D341Med (cell line): Measurements from ENCODE around the gene AGGF1.
"Not testable (repeated sequence)": the region's sequence is repeated elsewhere in the genome, so short reads cannot be mapped to it uniquely, and the experiment has no call there.

Experiments used
- DNase-seq: peaks from one replicate; pipeline ENCODE4 v3.0.0; 2012; ENCODE audit warnings: low spot score

The AGGF1 gene

GRCh38 chr5:77030097-77031071 is at the start of gene AGGF1:
AGGF1 (plus strand) TSS chr5:77030404; CDS start chr5:77030767, 363 bp downstream.
- DNase-seq = peak; percentile 90

GRCh38 chr5:76980518-76981144 is 49.6 kb upstream of the AGGF1 start:
- DNase-seq = no peak

GRCh38 chr5:76982450-76982849 is 47.8 kb upstream of the AGGF1 start:
- no peak for DNase-seq

- no peak for DNase-seq
Measured at GRCh38 chr5:76983468-76983867, 46.7 kb upstream of the AGGF1 start.

- no peak for DNase-seq
Measured at GRCh38 chr5:76986825-76987526, 43.2 kb upstream of the AGGF1 start.

DNA sequence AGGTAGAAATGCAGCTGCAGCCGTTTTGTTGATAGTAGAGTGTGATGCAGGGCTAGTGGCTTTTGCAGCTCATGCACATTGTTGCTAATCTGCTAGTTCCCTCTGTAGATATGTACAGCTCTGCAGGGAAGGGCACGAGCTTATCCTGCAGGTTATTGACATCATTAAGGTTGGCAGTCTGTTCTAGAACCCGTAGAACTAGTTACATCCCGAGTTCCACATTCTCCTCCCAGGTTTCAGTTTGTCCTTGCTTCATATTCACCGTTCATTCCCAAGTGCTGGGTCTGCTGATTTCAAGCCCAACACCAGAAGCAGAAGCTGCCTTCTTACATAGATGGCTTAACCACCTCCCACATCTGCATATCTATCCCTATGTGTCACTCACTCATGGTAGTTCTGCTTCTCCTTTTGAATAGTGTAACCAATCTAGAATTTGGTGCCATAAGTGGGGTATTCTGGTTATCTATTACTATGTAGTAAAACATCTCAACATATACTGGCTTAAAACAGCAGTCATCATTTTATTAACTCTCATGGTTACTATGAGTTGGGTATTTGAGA is 39.2 kb upstream of the AGGF1 start:
- no peak for DNase-seq

GRCh38 chr5:76993436-76993835 is 36.8 kb upstream of the AGGF1 start:
- DNase-seq = not testable (repeated sequence)

- no peak for DNase-seq
Measured at GRCh38 chr5:76994337-76994736, 35.9 kb upstream of the AGGF1 start.

- DNase-seq = not testable (repeated sequence)
Measured at GRCh38 chr5:76998251-76998650, 32.0 kb upstream of the AGGF1 start.

DNA sequence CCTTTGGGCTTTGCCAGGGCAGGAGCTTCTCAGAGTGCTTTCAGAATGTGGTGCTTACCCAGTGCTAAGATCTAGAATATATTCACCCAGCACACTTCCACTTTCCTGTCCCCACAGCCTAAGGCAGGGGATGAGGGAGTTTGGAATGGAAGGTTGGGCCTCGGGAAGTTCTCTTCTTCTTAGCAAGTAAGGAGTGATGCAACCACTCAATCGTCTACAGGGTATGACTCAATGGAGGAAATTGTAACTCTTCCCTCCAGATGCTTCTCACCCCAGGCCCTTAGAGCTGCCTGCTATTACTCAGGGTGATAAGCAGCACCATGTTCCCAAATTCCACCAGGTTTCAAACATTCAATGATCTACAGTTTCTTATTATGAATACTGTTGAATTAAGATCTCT is 30.8 kb upstream of the AGGF1 start:
- no peak for DNase-seq

DNA sequence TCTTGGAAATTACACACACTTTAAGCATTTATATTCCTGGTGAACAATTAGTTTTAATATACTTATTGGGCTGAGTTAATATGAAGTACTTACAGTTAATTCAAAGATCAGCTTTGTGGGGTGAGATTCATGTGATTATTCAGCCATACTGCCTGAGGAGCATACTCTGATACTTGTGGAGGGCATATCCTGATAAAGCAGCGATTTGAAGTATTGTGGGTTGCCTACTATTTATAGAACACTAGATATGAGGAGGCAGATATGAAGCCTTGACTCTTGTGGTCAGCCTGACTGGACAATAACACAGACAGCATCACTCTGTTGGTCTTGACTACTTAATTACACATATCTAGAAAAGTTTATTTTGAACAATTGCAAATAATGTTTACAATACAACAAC is 27.0 kb upstream of the AGGF1 start:
- no peak for DNase-seq

DNA sequence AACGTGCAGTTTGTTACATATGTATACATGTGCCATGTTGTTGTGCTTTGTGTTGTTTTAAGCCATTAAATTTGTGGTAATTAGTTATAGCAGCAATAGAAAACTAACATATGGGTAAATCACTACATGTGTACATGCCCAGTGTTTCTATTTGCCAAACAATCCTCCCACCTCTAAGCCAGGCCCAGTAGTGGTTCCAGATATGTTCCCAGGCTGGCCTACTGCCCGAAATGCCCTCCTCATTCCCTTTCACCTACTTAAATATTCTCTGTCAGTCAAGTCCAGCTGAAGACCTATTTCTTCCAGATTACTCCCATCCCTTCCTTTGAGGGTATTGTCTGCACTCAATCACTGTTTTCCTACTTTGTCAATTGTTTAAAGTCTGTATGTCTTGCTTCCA is 24.1 kb upstream of the AGGF1 start:
- DNase-seq = no peak

- no peak for DNase-seq
Measured at GRCh38 chr5:77008413-77008812, 21.8 kb upstream of the AGGF1 start.

DNA sequence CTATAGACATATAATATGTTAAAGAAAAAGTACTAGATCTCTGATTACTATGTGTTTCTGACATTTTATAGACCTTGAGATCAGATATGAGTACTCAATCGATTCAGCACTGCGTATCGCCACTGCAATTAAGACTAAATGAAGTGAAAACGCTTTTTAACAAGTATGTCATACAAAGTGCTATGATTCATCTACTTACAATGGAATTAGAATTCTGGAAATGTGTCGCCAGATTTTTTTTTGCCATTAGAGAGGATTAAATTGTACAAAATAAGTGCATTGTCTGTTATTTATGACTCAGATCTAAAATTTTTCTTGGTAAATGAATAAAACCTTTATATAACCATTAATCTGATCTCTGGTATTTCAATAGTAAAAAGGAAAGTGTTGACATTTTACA is 20.0 kb upstream of the AGGF1 start:
- DNase-seq = no peak

DNA sequence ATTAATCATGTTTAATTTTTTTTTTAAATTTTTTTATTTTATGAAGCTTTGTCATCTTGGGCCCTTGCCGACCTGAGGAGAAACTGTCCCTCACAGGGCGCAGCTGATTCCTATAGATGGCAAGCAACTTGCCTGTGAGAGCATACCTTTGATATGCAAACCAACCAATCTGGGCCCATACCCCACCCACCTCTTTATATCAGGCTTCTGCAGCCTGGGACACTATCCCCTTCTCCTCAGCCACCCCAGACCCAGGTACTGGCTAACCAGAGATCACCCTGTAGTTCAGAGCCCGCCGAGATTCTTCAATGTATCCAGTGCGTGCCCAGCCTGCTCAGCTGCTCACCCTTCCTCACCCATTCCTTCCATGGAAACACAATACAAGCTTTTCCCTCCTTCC is 18.7 kb upstream of the AGGF1 start:
- no peak for DNase-seq

DNA sequence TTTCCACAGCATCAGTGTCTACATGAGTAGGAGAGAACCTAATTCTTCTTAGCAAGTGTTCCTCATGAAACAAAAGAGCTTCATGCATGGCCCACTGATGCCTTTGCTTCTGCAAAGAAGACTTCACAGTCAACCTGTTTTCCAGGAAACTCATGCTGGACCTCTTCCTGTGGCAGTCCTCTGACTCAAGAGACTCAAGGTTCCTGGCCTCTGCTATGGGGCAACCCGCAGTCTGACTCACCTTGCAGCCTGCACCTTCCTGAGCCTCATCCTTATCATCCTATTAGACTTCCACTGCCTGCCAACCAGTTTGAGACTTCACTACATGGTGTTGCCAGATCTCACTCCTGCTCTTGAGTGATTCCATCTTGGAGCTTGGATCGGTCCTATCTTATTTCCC is 17.6 kb upstream of the AGGF1 start:
- no peak for DNase-seq

DNA sequence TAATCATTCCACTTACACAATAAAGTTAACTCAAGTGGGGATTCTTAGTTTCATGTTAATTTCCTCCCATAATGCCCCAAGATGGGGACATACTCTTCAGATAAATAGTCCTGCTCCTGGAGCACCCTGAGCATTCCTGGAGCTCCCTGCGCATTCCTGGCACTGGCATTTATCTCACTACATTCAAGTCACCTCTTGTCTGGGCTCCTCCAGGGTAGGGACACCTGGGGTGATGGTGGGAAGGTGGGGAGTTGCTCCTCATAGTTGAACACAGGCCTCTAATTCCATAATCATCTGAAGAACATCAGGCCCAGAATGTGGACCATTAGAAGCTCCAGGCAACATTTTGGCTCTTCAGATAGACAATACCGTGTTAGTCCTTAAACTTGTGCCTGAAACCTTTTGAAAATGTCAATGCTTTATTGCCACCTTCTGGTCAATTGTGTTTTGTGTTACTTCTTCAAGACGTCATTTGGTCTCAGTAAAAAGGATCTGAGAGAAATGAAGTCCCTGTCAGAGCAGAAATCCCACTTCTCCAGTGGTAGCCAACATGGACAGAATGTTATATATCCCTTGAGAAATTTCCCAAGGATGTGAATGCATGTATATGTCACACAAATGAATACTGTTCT is 14.2 kb upstream of the AGGF1 start:
- peak; percentile 30 for DNase-seq

- DNase-seq = no peak
Measured at GRCh38 chr5:77016962-77017361, 13.2 kb upstream of the AGGF1 start.

DNA sequence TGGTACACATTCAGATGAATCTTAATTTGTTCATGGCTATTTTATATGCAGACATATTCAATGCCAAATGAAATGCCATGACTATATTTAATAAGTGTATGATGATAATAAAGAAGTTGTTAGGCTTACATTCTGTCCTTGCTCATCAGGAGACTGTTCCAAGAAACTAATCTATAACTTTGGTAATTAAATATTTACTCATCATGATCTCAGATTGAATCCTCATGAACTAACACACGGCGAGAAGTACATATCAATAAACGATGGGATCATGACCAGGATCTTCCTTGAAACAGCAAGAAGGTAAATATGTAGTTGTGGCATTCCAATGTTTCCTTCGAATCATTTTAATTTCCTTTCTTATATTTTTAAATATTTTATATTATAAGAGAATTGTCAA is 12.5 kb upstream of the AGGF1 start:
- DNase-seq = no peak

DNA sequence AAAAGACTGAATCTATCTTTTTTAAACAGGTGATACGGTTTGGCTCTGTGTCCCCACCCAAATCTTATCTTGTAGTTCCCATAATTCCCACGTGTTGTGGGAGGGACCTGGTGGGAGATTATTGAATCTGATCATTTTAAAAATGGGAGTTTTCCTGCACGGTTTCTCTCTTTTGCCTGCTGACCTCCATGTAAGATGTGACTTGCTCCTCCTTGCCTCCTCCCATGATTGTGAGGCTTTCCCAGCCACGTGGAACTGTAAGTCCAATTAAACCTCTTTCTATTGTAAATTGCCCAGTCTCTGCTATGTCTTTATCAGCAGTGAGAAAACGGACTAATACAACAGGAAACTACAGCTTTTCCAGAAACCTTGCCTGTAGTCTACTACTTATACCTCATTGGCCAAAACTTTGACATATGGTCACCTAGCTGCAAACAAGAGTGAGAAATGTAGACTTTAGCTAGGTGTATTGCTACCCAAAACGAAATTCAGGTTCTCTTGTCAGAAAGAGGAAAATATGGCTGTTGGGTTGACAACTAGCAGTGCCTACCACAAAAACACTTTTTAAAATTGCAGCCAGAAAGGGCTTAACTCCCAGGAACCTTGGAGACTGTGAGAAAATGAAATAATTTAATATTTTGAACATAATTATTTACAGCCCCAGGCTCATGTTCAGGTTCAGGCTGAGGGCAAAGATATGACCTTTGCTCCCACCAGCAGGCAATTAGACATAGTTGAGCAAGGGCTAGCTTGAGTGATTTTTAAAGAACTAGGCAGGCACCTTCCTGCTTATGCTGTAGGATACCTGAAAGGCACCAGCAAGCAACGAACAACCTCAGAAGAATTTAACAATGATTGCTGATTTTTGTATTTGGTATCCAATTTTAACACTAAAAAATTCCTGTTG is 7.4 kb upstream of the AGGF1 start:
- DNase-seq = no peak

DNA sequence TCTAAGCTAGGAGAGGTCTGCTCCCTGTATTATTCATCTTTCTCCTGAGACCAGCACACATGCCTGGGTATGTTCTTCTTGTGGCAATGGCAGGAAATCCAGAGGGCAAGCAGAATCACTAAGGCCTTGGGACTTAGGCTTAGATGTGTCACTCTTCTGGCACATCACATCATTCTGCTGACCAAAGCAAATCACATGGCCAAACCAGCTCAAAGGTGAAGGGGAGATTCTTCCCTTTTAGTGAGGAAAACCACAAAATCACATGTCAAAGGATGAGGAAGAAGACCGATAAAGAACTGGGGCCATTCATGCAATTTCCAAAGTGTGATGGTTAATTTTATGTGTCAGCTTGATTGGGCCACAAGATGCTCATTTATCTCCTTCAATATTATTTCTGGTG is 5.7 kb upstream of the AGGF1 start:
- no peak for DNase-seq
